Fibroblast of skin of right biceps (primary cell): Measurements from ENCODE around the gene CD63.

Experiments
- DNase-seq: peaks from one replicate; pipeline ENCODE4 v3.0.0-alpha.2; 2013

Gene CD63

DNA sequence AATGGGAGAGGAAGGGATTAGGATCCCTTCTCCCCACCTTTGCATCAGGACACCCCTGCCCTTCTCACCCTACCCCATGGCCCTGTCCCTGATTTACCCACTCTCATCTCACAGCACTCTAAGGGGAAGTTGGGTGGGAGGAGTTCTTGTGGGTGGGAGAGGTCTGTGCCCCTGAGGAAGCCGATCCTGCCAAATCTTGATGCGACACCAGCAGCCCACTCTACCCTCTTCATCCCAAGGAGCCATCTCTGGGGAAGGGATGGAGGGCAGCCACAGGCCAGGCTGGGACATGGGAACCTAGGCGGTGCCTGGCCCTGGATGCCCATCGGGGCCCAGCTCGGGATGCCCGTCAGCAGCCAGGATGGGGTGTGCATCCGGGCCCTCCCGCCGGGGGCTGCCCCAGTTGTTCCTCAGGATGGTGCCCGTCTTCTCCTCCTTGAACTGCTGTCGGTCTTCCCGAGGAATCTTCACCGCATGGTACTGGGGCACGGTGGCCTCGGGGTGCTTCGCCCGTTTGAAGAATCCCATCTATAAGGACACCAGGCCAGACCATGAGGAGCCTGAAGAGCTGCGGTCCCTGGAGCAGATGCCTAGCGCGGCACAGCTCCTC lies 43.9 kb downstream of the CD63 start:
- no peak for DNase-seq

DNA sequence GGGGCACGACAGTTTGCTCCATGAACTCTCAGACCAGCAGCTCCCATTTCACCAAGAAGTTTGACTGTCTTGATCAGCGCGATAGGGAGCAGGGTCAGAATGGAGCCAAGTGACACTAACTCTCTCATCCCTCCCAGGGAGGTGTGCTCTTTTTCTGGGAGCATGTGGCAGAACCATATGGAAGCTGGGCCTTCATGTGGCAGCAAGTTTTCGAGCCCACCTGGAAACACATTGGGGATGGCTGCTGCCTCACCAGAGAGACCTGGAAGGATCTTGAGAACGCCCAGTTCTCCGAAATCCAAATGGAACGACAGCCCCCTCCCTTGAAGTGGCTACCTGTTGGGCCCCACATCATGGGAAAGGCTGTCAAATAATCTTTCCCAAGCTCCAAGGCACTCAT lies 45.1 kb downstream of the CD63 start:
- no peak for DNase-seq

DNA sequence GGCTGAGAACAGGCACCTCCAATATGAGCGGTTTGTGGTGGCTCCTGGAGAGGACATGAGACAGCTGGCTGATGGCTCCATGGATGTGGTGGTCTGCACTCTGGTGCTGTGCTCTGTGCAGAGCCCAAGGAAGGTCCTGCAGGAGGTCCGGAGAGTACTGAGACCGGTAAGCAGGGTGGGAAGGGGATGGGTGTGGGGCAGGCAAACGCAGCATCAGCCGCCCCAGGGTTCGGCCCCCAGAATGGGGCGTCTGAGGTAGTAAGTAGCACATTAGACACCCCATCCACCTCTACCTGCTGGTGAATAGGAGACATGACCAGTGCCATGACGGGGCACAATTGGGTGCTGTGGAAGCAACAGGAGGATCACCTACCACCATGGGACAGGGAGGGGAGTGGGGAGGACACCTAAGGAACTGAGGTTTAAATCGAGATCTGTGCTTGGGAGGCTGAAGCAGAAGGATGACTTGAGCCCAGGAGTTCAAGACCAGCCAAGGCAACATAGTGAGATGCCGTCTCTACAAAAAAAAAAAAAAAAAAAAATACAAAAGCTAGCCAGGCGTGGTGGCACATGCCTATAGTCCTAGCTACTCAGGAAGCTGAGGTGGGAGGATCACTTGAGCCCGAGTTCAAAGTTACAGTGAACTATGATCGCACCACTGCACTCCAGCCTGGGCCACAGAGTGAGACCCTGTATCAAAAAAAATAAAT lies 46.6 kb downstream of the CD63 start:
- no peak for DNase-seq

DNA sequence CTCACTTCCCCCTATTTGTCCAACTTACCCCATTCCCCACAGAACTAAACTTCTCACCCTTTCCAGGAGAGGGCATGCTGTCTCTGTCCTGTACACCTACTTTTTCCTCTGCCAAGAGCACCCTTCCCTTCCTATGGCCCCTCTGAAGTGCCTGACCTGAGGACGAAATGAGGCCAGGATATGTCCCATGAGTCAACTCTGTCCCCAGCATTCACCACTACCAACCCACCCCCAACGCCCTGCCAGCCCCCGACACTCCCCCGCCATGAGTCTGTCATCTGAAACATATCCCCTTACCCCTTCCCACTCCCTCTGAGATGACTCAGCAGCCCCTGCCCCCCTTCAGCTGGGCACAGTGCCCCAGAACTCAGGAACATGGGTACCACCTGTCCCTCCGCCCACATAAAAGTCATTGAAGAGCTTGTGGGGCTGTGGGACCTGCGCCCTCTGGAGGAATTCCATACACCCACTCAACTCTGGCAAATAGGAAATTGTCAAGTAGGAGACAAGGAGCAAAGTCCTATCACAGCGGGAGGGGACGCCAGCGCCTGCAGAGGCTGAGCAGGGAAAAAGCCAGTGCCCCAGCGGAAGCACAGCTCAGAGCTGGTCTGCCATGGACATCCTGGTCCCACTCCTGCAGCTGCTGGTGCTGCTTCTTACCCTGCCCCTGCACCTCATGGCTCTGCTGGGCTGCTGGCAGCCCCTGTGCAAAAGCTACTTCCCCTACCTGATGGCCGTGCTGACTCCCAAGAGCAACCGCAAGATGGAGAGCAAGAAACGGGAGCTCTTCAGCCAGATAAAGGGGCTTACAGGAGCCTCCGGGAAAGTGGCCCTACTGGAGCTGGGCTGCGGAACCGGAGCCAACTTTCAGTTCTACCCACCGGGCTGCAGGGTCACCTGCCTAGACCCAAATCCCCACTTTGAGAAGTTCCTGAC lies 47.4 kb downstream of the CD63 start:
- DNase-seq, result peak; percentile 55

DNA sequence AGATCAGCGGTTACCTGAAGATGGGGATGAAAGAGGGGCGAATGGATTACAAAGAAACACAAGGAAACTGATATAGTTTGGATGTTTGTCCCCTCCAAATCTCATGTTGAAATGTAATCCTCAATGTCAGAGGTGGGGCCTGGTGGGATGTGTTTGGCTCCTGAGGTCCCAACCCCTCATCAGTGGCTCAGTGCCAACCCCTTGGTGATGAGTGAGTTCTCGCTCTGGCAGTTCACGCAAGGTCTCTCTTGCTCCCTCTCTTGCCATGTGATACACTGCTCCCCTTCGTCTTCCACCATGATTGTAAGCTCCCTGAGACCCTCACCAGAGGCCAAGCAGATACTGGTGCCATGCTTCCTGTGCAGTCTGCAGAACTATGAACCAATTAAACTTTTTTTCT lies 49.1 kb downstream of the CD63 start:
- no peak for DNase-seq

DNA sequence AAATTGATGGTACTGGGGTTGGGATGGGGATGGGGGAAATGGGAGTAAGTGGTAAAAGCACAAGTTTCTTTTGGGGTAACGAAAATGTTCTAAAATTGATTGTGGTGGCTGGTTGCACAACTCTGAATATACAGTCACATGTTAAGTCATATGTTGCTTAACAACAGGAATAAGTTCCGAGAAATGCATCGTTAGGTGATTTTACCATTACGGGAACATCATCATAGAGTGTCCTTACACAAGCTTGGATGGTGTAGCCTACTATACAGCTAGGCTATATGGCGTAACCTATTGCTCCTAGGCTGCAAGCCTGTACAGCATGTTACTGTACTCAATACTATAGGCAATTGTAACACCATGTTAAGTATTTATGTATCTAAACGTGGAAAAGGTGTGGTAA lies 52.1 kb downstream of the CD63 start:
- DNase-seq, result no peak

DNA sequence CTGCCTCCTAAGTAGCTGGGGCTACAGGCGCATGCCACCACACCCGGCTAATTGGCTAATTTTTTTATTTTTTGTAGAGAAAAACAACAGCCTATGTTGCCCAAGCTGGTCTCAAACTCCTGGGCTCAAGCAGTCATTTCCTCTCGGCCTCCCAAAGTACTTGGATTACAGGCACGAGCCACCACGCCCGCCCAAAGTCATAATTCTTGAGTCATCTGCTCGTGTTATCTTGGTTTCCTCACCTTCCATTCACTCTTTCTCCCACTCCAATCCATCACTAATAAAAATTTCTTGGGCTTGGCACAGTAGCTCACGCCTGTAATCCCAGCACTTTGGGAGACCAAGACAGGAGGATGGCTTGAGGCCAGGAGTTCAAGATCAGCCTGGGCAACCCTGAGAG lies 53.1 kb downstream of the CD63 start:
- DNase-seq, result no peak
